Muscle of leg (tissue), 11 donors: Measurements from ENCODE around the gene TSN. TPM values are rescaled to one million over a fixed set of nuclear protein-coding genes. Genes with fewer than 3 reads are reported as not detected.
"Not testable (repeated sequence)": the region's sequence is repeated elsewhere in the genome, so short reads cannot be mapped to it uniquely, and the experiment has no call there.

Experiments
- DNase-seq: peaks from one replicate; pipeline ENCODE4 v3.0.0; 2013
- H3K27ac ChIP-seq: one replicate; pipeline ENCODE4 v1.5.1; 2013; ENCODE audit warnings: mild to moderate bottlenecking, low read length, control low read depth
- H3K27me3 ChIP-seq: one replicate; pipeline ENCODE4 v1.6.1; 2013; ENCODE audit warnings: low read length; ENCODE audit not compliant: control insufficient read depth, insufficient read depth
- H3K36me3 ChIP-seq: one replicate; pipeline ENCODE4 v1.6.1; 2013; ENCODE audit warnings: low read length; ENCODE audit not compliant: control insufficient read depth, insufficient read depth
- H3K4me1 ChIP-seq: one replicate; pipeline ENCODE4 v1.6.1; 2013; ENCODE audit warnings: low read length; ENCODE audit not compliant: control insufficient read depth, insufficient read depth
- H3K4me3 ChIP-seq: one replicate; pipeline ENCODE4 v1.5.1; 2013; ENCODE audit warnings: low read length, control low read depth
- H3K9me3 ChIP-seq: replicated peaks from 2 replicates; pipeline ENCODE4 v1.6.1; 2013; ENCODE audit warnings: low read depth, low read length; ENCODE audit not compliant: control insufficient read depth
- whole genome bisulfite sequencing: methylation state at CpG from one replicate; pipeline ENCODE4 v1.1.5; 2013; ENCODE audit warnings: missing lambda C conversion rate; ENCODE audit not compliant: insufficient coverage; 5-methylcytosine and 5-hydroxymethylcytosine counted together
- polyA plus RNA-seq, 8 donors: library from polyadenylated mRNA; unstranded; fragments of 120-200 nt; gene quantifications; one replicate each; pipeline versions ENCODE4 v1.2.1 to v1.2.3, GENCODE V29; 2013; ENCODE audit warnings: inconsistent platforms in 1 of 8, low replicate concordance in 1 of 8; ENCODE audit not compliant: insufficient read length in 8 of 8, insufficient read depth in 1 of 8
- total RNA-seq: library from RNA; stranded (reverse); fragments of 120-200 nt; gene quantifications from one replicate; pipeline ENCODE4 v1.2.4, GENCODE V29; 2013

TSN gene
- total and polyA plus RNA-seq, 9 donors, result 38.0 to 57.9 (median 51.2) TPM

GRCh38 chr2:121807771-121808170, 52.3 kb downstream of the TSN start:
- H3K27ac ChIP-seq, H3K27me3 ChIP-seq, H3K4me1 ChIP-seq, H3K9me3 ChIP-seq, DNase-seq, H3K4me3 ChIP-seq, H3K36me3 ChIP-seq: not testable (repeated sequence)
- 94% methylated on average over 5 of the region's 8 CpGs for WGBS

GRCh38 chr2:121809607-121810006, 54.2 kb downstream of the TSN start:
- DNase-seq, result peak; percentile 36
- WGBS, result 52% methylated on average over 2 of the region's 4 CpGs

GRCh38 chr2:121810959-121811853, 55.8 kb downstream of the TSN start:
- H3K4me1 ChIP-seq, result peaks cover 8% of the 10 kb centered on the region
- H3K36me3 ChIP-seq, result no peaks in the 10 kb centered on the region
- H3K27me3 ChIP-seq, result no peaks in the 10 kb centered on the region
- no peaks in the 10 kb centered on the region for H3K9me3 ChIP-seq
- WGBS, result 37% methylated on average over 11 of the region's 17 CpGs
- H3K4me3 ChIP-seq, result no peak overlapping the region
- peak overlapping the region; percentile 42 for H3K27ac ChIP-seq
- peak; percentile 94 for DNase-seq

More at GRCh38 chr2:121809607-121810006, 54.2 kb downstream of the TSN start:
- H3K4me3 ChIP-seq, result no peak overlapping the region
- H3K27ac ChIP-seq, result no peak overlapping the region
- peaks cover 8% of the 10 kb centered on the region for H3K4me1 ChIP-seq
- H3K9me3 ChIP-seq, result no peaks in the 10 kb centered on the region
- no peaks in the 10 kb centered on the region for H3K27me3 ChIP-seq
- no peaks in the 10 kb centered on the region for H3K36me3 ChIP-seq

GRCh38 chr2:121813083-121813482, 57.6 kb downstream of the TSN start:
- 78% methylated on average over 3 of the region's 3 CpGs for WGBS
- not testable (repeated sequence) for H3K9me3 ChIP-seq, H3K4me3 ChIP-seq, H3K36me3 ChIP-seq, H3K27ac ChIP-seq, H3K27me3 ChIP-seq, DNase-seq, H3K4me1 ChIP-seq

GRCh38 chr2:121815216-121815615, 59.8 kb downstream of the TSN start:
- Histone ChIP-seq H3K27ac (no peak overlapping the region), H3K36me3 (no peaks in the 10 kb centered on the region), H3K27me3 (no peaks in the 10 kb centered on the region), H3K4me1 (peaks cover 8% of the 10 kb centered on the region), H3K9me3 (peaks cover 3% of the 10 kb centered on the region), H3K4me3 (no peak overlapping the region)
- 65% methylated on average over 6 of the region's 8 CpGs for WGBS
- no peak for DNase-seq

- 95% methylated on average over 5 of the region's 7 CpGs for WGBS
Measured at GRCh38 chr2:121816797-121817196, 61.3 kb downstream of the TSN start.

GRCh38 chr2:121817304-121817703, 61.9 kb downstream of the TSN start:
- not testable (repeated sequence) for H3K9me3 ChIP-seq, H3K27me3 ChIP-seq, H3K27ac ChIP-seq, DNase-seq, H3K4me3 ChIP-seq, H3K36me3 ChIP-seq, H3K4me1 ChIP-seq
- 100% methylated on average over 1 of the region's 1 CpG for WGBS

More at GRCh38 chr2:121816797-121817196, 61.3 kb downstream of the TSN start:
- no peak for DNase-seq
- H3K4me1 ChIP-seq, result peaks cover 1% of the 10 kb centered on the region
- H3K36me3 ChIP-seq, result no peaks in the 10 kb centered on the region
- peaks cover 3% of the 10 kb centered on the region for H3K9me3 ChIP-seq
- H3K4me3 ChIP-seq, result no peak overlapping the region
- no peak overlapping the region for H3K27ac ChIP-seq
- no peaks in the 10 kb centered on the region for H3K27me3 ChIP-seq

Other genes starting within 250 kb of the TSN start
- gene RNU4ATAC, start 224.8 kb upstream of the TSN start, total RNA-seq, result 44.6 TPM
- not detected for gene RNU4ATAC, start 224.8 kb upstream of the TSN start, polyA plus RNA-seq
- 50.7 TPM for gene CLASP1, start 106.2 kb upstream of the TSN start, total RNA-seq
- 10 to 100 TPM; 40.3 to 67.9 (median 52.8) TPM for gene CLASP1, start 106.2 kb upstream of the TSN start, polyA plus RNA-seq
- 66.4 TPM for gene NIFK, start 18.8 kb upstream of the TSN start, total RNA-seq
- gene NIFK, start 18.8 kb upstream of the TSN start, polyA plus RNA-seq, result 10 to 100 TPM; 45.3 to 57.7 (median 53.8) TPM